SK-N-MC (cell line): ENCODE data around the gene TTLL10.

Experiments used
- DNase-seq: peaks from one replicate; pipeline ENCODE4 v3.0.0-alpha.2; 2011; ENCODE audit warnings: low read depth, low spot score
- H3K27ac ChIP-seq: fragments of 200-600 bp; sonication (generic); 2 replicates; pipeline ENCODE4 v1.5.1; 2016; ENCODE audit warnings: mixed run types
- H3K36me3 ChIP-seq: fragments of 200-600 bp; sonication (generic); 2 replicates; pipeline ENCODE4 v1.6.1; 2017; ENCODE audit warnings: antibody characterized with exemption, low read length, mixed read lengths; ENCODE audit not compliant: insufficient read depth
- H3K4me3 ChIP-seq: fragments of 200-600 bp; sonication (generic); 2 replicates; pipeline ENCODE4 v1.5.1; 2016
- H3K9ac ChIP-seq: fragments of 200-600 bp; sonication (generic); 2 replicates; pipeline ENCODE4 v1.8.0; 2017; ENCODE audit warnings: mixed run types, mixed read lengths; ENCODE audit not compliant: insufficient read length
- H3K9me3 ChIP-seq: fragments of 200-600 bp; sonication (generic); 2 replicates; pipeline ENCODE4 v1.6.1; 2017; ENCODE audit warnings: low read depth, mild to moderate bottlenecking, antibody characterized with exemption, low read length, moderate library complexity, mixed read lengths
- EZH2 ChIP-seq: fragments of 200-600 bp; sonication (generic); IDR thresholded peaks from one replicate; pipeline ENCODE4 v1.6.1; 2017; ENCODE audit warnings: antibody characterized with exemption
- FOXP2 ChIP-seq: optimal IDR thresholded peaks from 2 replicates; pipeline ENCODE3; 2011; ENCODE audit warnings: mild to moderate bottlenecking, moderate library complexity; ENCODE audit not compliant: insufficient read depth; ENCODE audit errors: extremely low read length, control extremely low read depth
- POLR2AphosphoS5 ChIP-seq: IDR thresholded peaks from 2 replicates; pipeline ENCODE4 v1.6.1; 2012; ENCODE audit warnings: mild to moderate bottlenecking, low read depth, low read length, borderline replicate concordance

TTLL10 gene

DNA sequence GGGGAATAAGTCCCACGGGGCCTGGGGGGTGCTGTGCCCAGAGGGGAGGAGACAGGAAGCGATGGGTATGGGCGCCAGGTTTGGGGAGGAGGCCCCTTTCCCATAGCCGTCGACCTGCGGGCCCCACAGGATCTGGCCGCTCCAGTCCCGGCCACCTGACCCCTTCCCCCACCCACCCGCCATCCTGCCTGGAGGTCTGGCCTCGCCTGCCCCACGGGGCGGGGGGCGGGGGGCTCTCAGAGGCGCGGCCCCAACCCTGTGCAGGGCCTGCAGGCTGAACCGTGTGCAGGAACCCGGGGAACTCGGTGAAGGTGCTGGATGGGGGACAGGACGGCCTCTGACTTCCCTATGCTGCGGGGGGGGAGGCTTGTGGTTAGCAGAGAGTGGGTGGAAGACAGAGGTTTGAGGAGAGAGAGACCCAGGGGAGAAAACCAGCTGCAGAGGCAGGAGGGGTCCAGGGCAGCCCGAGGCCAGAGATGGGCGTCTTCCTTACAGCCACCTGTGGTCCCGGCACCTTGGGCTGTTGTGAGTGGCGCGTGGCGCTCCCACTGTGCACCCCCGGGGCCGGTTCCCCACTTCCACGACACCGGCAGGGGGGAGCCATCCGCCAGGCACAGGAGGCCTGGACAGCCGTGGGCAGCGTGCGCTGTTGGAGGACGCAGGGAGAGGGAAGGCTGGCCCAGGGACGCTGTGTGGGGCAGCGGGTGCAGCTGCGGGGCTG lies 35.2 kb downstream of the TTLL10 start:
- Histone ChIP-seq H3K9ac (no peak overlapping the region), H3K27ac (no peak overlapping the region), H3K4me3 (no peak overlapping the region), H3K9me3 (no peaks in the 10 kb centered on the region), H3K36me3 (no peaks in the 10 kb centered on the region)
- no peak for DNase-seq
- TF ChIP-seq FOXP2, result no peak
- TF ChIP-seq POLR2AphosphoS5, result no peak
- no peak for TF ChIP-seq EZH2

DNA sequence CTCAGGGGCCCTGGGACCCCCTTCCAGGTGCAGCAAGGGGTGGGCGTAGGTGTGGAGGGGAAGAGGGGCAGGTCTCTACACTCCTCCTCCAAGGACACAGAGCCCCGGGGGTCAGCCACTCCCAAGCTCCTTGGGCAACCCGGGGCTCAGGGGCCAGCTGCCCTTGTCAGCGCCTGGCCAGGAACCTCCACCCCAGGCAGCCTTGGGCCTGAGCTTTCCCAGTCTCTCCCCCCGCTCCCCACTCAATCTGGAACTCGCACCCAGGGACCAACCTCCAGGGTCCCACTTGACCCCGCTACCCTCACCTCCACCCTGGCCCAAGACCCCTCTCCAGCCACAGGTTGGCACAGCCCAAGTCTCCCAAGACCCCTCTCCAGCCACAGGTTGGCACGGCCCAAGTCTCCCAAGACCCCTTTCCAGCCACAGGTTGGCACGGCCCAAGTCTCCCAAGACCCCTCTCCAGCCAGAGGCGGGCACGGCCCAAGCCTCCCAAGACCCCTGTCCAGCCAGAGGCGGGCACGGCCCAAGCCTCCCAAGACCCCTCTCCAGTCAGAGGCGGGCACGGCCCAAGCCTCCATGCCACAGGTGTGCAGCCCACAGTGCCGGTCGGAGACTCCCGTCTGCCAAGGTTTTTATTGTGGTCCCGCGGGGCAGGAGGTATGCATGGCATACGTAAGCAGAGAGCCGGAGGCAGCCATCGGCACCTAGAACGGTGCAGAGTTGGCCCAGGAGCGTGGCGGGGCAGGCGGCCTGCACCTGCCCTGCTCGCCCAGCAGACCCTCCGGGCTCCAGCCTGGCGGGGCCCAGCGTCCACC lies 37.3 kb downstream of the TTLL10 start:
- Histone ChIP-seq H3K9ac (no peak overlapping the region), H3K27ac (no peak overlapping the region), H3K4me3 (no peak overlapping the region), H3K36me3 (no peaks in the 10 kb centered on the region), H3K9me3 (no peaks in the 10 kb centered on the region)
- TF ChIP-seq EZH2 (no peak), FOXP2 (no peak), POLR2AphosphoS5 (no peak)
- DNase-seq, result no peak

DNA sequence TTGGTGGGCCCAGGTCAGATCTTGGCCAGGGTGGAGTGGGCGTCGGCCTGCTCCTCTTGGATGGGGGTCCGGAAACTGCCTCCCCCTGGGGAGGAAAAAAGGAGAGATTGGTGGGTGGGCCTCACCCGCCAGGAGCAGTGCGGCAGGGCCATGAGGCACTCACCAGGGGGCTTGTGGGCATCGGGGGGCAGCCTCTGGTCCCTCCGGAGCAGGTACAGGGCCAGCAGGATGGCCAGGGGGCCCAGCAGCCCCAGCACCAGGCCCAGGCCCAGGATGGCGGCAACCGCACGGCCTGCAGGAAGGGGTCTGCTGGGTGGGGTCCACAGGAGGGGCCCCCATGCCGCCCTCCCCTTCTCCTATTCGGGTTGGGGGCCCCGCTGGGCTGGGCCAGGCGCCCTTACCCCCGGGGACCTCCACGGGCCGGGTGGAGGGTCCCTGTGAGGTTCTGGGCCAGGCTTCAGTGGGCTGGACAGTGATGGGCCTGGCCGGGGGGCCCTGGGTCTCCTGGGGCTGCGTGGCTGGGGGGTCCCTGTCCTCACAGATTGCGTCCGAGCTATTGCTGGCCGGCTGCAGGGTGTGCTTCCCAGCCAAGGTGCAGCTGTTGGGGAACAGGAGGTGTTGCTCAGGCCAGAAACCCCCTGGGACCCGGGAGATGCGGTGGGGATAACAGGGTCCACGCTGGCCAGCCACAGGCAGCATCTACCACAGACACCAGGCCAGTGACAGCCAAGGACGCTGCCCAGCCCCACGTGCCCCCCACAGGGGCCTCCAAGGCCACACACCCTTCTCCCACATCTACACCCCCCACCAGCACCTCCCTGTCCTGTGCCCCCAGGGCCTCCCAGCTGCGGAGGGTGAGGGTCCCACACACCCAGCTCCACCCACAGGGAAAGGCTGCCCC lies 38.1 kb downstream of the TTLL10 start:
- no peak overlapping the region for H3K9ac ChIP-seq
- peaks cover 3% of the 10 kb centered on the region; the same call in 1 of the 2 replicates for H3K36me3 ChIP-seq
- H3K27ac ChIP-seq, result no peak overlapping the region
- no peak overlapping the region for H3K4me3 ChIP-seq
- no peaks in the 10 kb centered on the region for H3K9me3 ChIP-seq
- DNase-seq, result no peak
- TF ChIP-seq FOXP2, result no peak
- no peak for TF ChIP-seq POLR2AphosphoS5
- no peak for TF ChIP-seq EZH2

DNA sequence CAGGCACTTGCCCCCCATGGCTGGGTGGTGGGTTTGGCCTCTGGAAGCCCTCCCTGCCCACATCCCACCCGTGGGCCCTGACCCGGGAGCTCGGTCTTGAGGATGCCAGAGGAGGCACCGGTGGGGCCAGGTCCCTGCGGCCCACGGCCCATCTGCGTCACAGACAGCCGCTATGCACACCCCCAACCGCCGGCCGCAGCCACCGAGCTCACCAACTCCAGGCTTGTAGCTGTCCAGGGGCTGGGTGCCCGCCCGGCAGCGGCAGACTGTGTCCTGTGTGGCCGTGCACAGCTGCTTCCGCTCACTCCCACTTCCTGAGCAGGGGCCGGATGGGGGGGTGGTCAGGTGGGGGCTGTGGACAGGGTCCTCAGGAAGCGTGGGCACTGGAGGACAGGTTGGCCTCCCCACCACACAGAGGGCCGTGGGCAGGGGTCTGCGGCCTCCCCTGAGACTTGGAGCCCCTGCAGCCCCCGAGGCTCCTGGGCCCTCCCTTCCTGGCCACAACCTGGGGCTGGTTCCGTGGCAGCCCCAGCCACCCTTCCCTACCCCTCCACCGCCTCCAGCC lies 39.2 kb downstream of the TTLL10 start:
- TF ChIP-seq EZH2 (no peak), FOXP2 (no peak), POLR2AphosphoS5 (no peak)
- Histone ChIP-seq H3K9me3 (no peaks in the 10 kb centered on the region), H3K4me3 (no peak overlapping the region)

DNA sequence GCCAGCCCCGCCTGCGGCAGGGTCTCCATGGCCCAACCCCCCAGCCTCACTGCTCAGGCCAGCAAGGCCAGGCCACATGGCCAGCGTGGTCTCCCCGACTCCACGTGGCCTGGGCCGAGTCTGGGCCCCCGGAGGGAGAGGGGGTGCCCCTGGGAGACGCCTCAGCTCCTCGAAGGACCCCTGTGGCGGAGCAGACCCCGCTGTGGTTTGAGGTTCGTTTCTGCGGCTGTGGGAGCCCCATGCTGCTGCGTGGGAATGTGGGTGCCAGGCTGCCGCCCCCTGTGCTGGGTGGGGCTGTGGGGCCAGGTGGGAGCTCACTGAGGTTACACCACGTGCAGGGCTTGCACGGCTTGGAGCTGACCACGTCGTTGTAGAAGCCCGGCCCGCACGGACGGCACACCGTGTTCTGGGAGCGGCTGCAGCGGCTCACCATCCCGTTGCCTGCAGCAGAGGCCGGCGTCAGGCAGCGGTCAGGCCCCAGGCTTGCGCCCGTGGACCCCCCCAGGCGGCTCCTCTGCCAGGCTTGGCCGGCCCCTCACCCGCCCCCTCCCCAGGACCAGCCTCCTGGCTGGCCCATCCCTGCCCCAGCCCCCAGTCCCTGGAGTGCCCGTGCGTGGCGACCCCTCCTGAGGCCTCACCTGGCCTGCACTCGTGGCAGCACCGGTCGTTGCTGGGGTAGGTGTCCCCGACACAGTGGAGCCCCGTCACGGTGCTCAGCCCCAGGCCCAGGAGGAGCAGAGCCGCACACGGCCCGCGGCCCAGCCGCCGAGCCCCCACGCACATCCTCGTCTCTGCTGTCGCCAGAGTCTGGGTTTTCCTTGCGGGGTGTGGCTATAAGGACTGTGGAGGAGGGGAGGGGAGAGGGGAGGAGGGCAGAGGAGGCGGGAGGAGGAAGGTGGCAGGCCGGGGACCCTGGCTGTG lies 39.9 kb downstream of the TTLL10 start, which contains the start of gene TNFRSF4:
Gene TNFRSF4, minus strand, starts transcription at position 809 of the 921 bp plus-strand sequence. Its CDS starts 26 bp downstream, at position 783.
- DNase-seq, result no peak
- H3K27ac ChIP-seq, result no peak within 1 kb of the TSS
- no peaks in the 10 kb centered on the region for H3K9me3 ChIP-seq
- TF ChIP-seq EZH2 (no peak), POLR2AphosphoS5 (no peak), FOXP2 (no peak)
- H3K36me3 ChIP-seq, result peaks cover 6% of the 10 kb centered on the region; the same call in 1 of the 2 replicates
- H3K9ac ChIP-seq, result no peak within 1 kb of the TSS
- H3K4me3 ChIP-seq, result no peak within 1 kb of the TSS

More for the DNA sequence above, 39.2 kb downstream of the TTLL10 start:
- Histone ChIP-seq H3K27ac (no peak overlapping the region), H3K36me3 (peaks cover 6% of the 10 kb centered on the region; the same call in 1 of the 2 replicates), H3K9ac (no peak overlapping the region)
- no peak for DNase-seq

DNA sequence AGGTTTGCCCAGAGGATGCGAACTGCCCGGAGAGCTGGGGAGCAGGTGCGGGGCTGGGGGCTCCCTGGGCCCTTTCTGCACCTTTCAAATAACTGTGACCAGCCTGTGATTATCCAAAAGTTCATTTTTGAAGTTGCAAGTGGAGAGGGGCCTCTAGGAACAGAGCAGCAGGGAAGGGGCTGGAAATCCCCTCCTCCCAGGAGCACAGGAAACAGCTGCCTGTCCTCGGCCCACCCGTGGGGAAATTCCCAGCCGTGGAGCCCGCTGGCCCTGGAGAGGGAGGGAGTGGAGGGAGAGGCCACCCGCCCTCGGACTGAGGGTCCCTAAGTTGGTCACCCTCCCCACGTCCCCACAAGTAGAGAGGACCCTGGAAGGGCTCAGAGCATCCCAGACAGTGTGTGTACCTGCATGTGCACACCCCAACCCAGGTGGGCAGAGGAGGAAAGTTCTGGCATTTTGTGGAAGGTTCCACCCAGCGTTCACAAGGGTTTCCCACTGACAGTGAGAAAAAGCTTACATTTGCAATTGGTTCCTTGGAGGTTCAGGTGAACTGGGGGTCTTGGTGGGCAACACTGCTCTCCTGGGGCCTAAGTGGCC lies 41.5 kb downstream of the TTLL10 start:
- TF ChIP-seq POLR2AphosphoS5 (no peak), FOXP2 (no peak), EZH2 (no peak)
- no peak overlapping the region for H3K9ac ChIP-seq

DNA sequence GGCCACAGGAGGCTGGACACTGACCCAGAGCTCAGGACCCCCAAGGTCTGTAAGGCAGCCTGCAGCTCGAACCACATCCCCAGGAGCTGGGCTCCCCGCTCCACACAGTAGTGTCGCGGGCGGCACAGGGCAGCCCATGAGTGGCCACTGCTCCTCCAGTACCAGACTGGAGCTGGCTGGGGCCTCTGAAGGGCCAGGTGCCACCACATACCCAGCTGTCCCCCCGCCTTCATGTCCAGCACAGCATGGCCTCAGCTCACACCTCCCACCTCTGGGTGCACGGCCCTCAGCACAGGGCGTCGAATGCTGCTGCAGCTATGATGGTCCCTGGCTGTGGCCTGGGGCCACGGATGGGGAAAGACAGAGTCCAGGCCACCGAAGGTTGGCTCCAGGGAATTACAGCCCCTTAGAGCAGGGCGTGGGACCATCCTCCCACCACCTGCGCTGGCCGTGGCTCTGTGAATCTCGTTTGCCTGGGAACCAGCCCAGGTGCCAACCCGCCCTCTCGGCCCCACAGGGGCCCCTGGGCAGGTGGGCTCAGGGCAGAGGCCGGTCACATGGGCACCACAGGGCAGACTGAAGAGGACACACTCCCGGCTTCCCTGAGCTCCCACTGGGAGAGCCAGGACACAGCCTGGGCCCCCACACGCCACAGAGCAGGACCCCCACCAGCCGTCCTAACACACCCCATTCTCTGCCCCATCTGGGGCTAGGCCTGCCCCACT lies 42.4 kb downstream of the TTLL10 start:
- no peak overlapping the region for H3K9ac ChIP-seq
- H3K9me3 ChIP-seq, result no peaks in the 10 kb centered on the region
- DNase-seq, result no peak
- peaks cover 6% of the 10 kb centered on the region; the same call in 1 of the 2 replicates for H3K36me3 ChIP-seq
- TF ChIP-seq EZH2 (no peak), FOXP2 (no peak)
- no peak overlapping the region for H3K27ac ChIP-seq
- no peak overlapping the region for H3K4me3 ChIP-seq

More for the DNA sequence above, 41.5 kb downstream of the TTLL10 start:
- Histone ChIP-seq H3K27ac (no peak overlapping the region), H3K4me3 (no peak overlapping the region), H3K36me3 (peaks cover 6% of the 10 kb centered on the region; the same call in 1 of the 2 replicates), H3K9me3 (no peaks in the 10 kb centered on the region)
- DNase-seq, result no peak
